Endometrial microvascular endothelial cells (primary cell): ENCODE measurements around the gene GSTM3. TPM values are rescaled to one million over a fixed set of nuclear protein-coding genes. Genes with fewer than 3 reads are reported as not detected.
"Not testable (repeated sequence)": the region's sequence is repeated elsewhere in the genome, so short reads cannot be mapped to it uniquely, and the experiment has no call there.

Experiments
- in situ Hi-C: cut with HindIII; loops from 2 replicates; pipeline ENCODE4 v1.10.0; 2017; ENCODE audit warnings: low sequenced_read_pairs, low pct_unique_long_range_greater_than_20kb; ENCODE audit errors: inconsistent ontology term
- total RNA-seq: library from RNA; depleted of rRNA; stranded (reverse); fragments of >200 nt; gene quantifications from one replicate; pipeline ENCODE4 v1.2.3, GENCODE V29; 2015; ENCODE audit errors: inconsistent ontology term

GSTM3 gene
- total RNA-seq, 1 donor from 2014 or later: 30.4 TPM

GRCh38 chr1:109718495-109718894 lies 22.3 kb downstream of the GSTM3 start:
- in situ Hi-C loops: no loop called here

GRCh38 chr1:109717729-109718128 lies 23.1 kb downstream of the GSTM3 start:
- in situ Hi-C loops: no loop called here

GRCh38 chr1:109716570-109717090 lies 24.2 kb downstream of the GSTM3 start:
- in situ Hi-C loops: no loop called here

- in situ Hi-C loops: no loop called here
These were observed 24.7 kb downstream of the GSTM3 start for GRCh38 chr1:109716121-109716520.

- in situ Hi-C loops: no loop called here
These were observed 26.0 kb downstream of the GSTM3 start for GRCh38 chr1:109714661-109715372.

- in situ Hi-C loops: no loop called here
These were observed 27.2 kb downstream of the GSTM3 start for GRCh38 chr1:109713636-109714035.

- in situ Hi-C loops: no loop called here
These were observed 28.4 kb downstream of the GSTM3 start for GRCh38 chr1:109712321-109712864.

- in situ Hi-C loops: not testable (repeated sequence)
These were observed 29.1 kb downstream of the GSTM3 start, which contains the start of gene GSTM5 for GRCh38 chr1:109711593-109712320. TSS of gene GSTM5 (plus strand) at chr1:109712251. CDS start at chr1:109712313, 62 bp downstream.

- in situ Hi-C loops: not testable (repeated sequence)
These were observed 31.0 kb downstream of the GSTM3 start for GRCh38 chr1:109709822-109710221.

- in situ Hi-C loops: not testable (repeated sequence)
These were observed 31.9 kb downstream of the GSTM3 start for GRCh38 chr1:109708949-109709348.

- in situ Hi-C loops: no loop called here
These were observed 35.4 kb downstream of the GSTM3 start for GRCh38 chr1:109705411-109705810.

GRCh38 chr1:109704173-109704572 lies 36.7 kb downstream of the GSTM3 start:
- in situ Hi-C loops: no loop called here

GRCh38 chr1:109702940-109703339 lies 37.9 kb downstream of the GSTM3 start:
- in situ Hi-C loops: not testable (repeated sequence)

GRCh38 chr1:109697861-109698260 lies 43.0 kb downstream of the GSTM3 start:
- in situ Hi-C loops: not testable (repeated sequence)

- in situ Hi-C loops: no loop called here
These were observed 43.8 kb downstream of the GSTM3 start for GRCh38 chr1:109697066-109697465.

GRCh38 chr1:109695138-109695537 lies 45.7 kb downstream of the GSTM3 start:
- in situ Hi-C loops: not testable (repeated sequence)

- in situ Hi-C loops: not testable (repeated sequence)
These were observed 46.4 kb downstream of the GSTM3 start for GRCh38 chr1:109694400-109694799.

GRCh38 chr1:109691759-109692158 lies 49.1 kb downstream of the GSTM3 start:
- in situ Hi-C loops: no loop called here

GRCh38 chr1:109689844-109690405 lies 50.9 kb downstream of the GSTM3 start:
- in situ Hi-C loops: no loop called here
